Loucy (cell line): ENCODE results near the gene FXYD7.

Source experiments
- CTCF ChIP-seq: fragments of 200-600 bp; sonication (generic); conservative IDR thresholded peaks from 2 replicates; pipeline ENCODE4 v1.5.1; 2014; ENCODE audit warnings: mild to moderate bottlenecking, antibody characterized with exemption, low read length
- EZH2phosphoT487 ChIP-seq: fragments of 200-600 bp; IDR thresholded peaks from 2 replicates; pipeline ENCODE4 v1.6.1; 2018; ENCODE audit warnings: antibody characterized with exemption, mild to moderate bottlenecking, moderate library complexity, borderline replicate concordance

GRCh38 chr19:35109395-35110112, 33.5 kb upstream of the FXYD7 start:
- TF ChIP-seq CTCF: no peak
- no peak for TF ChIP-seq EZH2phosphoT487
